ENCODE results near the gene MCMBP.

MCMBP gene

DNA sequence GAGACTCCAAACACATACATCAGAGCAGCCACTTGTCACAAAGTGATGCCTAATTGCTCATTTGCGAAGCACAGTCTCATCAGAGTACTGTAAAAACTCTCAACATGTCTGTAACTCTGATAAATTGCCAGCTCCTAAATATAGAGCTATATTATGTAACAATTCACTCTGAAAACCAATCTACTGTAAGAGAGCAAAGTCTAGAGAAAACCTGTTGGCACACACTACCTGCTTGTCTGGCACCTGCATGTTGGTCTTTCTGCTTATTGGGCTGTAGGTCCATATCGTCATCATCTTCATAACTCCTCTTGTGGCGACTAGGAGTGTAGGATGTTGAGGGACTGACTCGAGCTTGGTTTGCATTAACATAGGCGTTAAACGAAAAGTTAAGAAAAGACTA, 19.8 kb downstream of the MCMBP start:
- H3K4me3 ChIP-seq (ENCODE audit: low read length) = no peak overlapping the region
- TF ChIP-seq ZNF274 (IDR thresholded peaks at IDR 0.05; ENCODE audit: low read depth, low read length) = no peak

DNA sequence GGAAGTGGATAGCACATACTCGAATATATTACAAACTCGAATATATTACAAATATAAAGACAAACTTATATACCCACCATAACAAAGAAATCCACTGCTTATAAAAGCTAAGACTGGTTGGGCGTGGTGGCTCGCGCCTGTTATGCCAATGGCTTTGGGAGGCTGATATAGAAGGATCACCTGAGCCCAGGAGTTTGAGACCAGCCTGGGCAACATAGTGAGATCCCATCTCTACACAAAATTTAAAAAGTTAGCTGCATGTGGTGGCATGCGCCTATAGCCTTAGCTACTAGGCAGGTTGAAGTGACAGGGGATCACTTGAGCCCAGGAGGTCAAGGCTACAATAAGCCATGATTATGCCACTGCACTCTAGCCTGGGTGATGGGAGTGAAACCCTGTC, 20.4 kb downstream of the MCMBP start:
- H3K4me3 ChIP-seq (ENCODE audit: low read length) = no peak overlapping the region
- TF ChIP-seq ZNF274 (IDR thresholded peaks at IDR 0.05; ENCODE audit: low read depth, low read length) = no peak

DNA sequence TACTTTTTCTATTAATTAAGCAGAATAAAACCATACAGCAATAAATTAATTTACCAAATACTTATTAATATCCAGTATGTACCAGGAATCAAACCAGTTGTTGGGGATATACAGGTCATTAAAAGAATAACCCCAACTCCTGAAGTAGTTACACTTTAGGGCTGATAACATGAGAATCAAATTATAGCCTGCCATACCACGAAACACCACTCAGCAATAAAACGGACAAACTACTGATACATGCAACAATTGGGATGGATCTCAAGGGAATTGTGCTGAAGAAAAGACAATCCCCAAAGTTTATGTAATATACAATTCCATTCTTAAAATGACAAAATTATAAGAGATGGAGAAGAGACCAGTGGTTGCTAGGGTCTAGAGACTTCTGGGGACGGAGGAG, 22.7 kb downstream of the MCMBP start:
- no peak overlapping the region for H3K4me3 ChIP-seq (ENCODE audit: low read length)
- TF ChIP-seq ZNF274 (IDR thresholded peaks at IDR 0.05; ENCODE audit: low read depth, low read length) = no peak

DNA sequence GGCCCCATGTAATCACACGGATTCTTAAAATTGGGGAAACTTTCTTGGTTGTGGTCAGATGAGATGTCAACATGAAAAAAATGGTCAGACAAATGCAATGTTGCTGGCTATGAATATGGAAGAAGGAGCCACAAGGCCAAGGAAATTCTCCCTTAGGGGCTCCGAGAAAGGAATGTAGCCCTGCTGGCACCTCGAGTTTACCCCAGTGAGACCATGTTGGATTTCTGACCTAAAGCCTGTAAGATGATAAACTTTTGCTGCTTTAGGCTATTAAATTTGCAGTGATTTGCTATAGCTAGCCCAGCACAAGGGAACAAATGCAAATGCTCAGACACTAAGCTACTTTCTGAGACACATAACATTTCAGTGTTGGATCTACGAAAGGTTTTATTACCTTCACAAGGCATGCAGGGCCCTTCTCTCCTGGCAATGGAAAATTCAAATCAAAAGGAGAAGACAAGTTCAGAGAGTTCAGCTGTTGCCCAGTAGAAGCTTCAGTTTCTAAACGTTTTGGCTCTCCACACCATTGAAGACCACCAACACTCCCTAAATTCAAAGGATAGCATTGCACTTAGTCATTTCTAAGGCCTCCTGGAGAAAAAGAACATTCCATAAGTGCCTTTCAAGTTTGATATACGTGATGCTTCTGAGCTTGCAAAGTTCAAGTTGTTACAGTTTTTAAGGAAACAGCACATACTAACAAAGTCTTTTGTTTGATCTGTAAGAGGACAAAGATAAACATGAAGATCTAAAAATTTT, 23.4 kb downstream of the MCMBP start:
- H3K4me3 ChIP-seq (ENCODE audit: low read length) = no peak overlapping the region
- TF ChIP-seq ZNF274 (IDR thresholded peaks at IDR 0.05; ENCODE audit: low read depth, low read length) = no peak

DNA sequence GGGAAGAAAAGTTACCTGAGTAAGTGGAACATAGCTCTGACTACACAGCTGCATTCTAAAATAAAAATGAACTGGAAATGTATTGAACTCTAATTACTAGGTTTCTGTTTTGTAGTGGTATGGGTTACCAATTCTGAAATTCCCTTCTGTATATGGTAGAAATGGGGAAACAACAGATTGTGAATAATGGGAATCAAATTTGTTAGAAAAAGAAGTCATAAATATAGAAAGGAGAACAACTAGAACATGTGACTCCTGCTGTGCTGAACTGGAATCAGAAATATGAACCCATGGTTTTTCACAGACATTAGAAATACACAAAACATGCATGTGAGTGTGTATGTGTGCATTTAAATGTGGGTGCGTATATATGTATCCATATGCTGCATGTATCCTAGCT, 27.0 kb downstream of the MCMBP start:
- TF ChIP-seq ZNF274 (IDR thresholded peaks at IDR 0.05; ENCODE audit: low read depth, low read length) = no peak

DNA sequence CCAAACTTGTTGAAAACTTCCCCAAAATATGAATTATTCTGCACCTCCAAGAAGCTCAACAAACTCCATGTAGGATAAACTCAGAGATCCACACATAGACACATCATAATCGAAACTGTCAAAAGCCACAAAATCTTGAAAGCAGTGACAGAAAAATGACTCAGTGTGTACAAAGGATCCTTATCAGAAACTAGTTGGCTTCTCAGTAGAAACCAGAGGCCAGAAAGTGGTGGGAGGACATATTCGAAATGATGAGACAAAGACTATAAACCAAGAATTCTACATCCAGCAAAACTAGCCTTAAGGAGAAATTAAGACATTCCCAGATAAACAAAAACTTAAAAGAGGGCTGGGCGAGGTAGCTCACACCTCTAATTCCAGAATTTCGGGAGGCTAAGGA, 38.5 kb downstream of the MCMBP start:
- no peak overlapping the region for H3K4me3 ChIP-seq (ENCODE audit: low read length)
- no peak for TF ChIP-seq ZNF274 (IDR thresholded peaks at IDR 0.05; ENCODE audit: low read depth, low read length)

More for the DNA sequence above, 27.0 kb downstream of the MCMBP start:
- H3K4me3 ChIP-seq (ENCODE audit: low read length) = no peak overlapping the region

DNA sequence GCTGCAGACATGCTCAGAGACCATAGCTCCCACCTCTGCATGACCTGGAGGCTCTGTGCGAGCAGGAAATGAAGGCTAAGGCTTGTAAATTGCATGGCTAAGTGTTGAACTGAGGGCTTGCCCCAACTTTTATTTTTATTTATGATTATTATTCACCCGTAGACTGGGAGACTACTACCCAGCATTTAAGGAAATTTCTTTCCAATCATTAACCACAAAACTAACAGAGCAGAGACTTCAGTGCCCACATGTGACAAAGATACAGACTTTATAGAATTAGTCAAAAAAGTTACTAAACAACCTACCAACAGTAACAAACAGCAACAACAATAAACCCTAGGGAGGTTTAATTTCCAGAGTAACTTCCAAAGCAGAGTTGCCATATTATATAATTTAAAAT, 39.7 kb downstream of the MCMBP start:
- no peak for TF ChIP-seq ZNF274 (IDR thresholded peaks at IDR 0.05; ENCODE audit: low read depth, low read length)
- no peak overlapping the region for H3K4me3 ChIP-seq (ENCODE audit: low read length)

DNA sequence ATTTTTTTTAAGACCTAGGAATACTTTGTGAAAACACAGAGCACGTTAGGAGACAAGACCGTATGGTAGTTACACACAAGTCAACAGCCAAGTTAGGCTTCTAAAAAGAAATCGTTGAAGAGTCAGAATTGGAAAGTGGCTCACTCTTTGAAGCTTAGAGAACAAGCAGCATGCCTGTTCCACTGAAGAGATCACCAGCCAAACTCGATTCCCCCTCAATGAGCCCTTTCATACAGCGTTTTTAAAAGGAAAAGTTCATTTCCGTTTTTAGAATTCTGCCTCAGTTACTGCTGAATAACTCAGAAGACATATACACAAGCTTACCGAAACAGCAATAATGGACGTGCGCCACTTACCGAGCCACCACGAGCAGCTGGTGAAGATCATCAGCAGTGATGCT, 41.0 kb downstream of the MCMBP start:
- no peak overlapping the region for H3K4me3 ChIP-seq (ENCODE audit: low read length)
- TF ChIP-seq ZNF274 (IDR thresholded peaks at IDR 0.05; ENCODE audit: low read depth, low read length) = no peak

DNA sequence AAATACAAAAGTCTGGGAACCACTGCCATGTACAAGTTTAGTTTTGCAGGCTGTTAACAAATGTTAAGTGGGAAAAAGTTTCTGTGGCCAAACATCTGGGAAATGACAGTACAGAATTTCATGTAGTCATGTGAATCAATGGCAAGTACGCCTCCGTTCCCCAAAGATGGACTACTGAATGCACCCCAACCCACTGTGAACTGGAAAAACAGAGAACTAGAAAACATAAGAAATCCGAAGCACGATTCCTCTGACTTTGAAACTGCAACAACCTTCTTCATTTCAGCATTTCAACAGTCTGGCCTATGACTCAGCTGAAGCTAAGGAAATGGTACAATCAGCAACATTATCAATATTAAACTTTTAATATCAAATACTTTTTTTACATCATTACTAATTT, 41.8 kb downstream of the MCMBP start:
- H3K4me3 ChIP-seq (ENCODE audit: low read length) = no peak overlapping the region
- TF ChIP-seq ZNF274 (IDR thresholded peaks at IDR 0.05; ENCODE audit: low read depth, low read length) = no peak

DNA sequence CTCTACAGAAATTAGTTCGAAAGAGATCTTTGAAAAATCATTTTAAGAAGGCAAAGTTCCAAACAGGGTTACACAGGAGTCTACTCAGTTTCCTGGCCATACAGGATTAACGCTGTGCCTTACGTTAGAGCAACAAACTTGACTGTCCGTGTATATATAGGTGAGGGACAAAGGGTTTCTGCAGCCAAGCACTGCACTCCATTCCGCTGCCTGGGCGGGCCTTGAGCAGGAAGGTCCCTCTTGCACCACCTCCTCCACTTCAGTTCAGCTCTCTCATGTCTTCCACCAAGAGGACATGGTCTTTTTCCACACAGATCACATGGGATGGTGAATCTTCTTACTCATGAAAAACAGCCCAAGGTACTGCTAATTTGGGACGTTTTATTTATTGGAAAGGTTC, 43.2 kb downstream of the MCMBP start:
- no peak overlapping the region for H3K4me3 ChIP-seq (ENCODE audit: low read length)
- TF ChIP-seq ZNF274 (IDR thresholded peaks at IDR 0.05; ENCODE audit: low read depth, low read length) = no peak

DNA sequence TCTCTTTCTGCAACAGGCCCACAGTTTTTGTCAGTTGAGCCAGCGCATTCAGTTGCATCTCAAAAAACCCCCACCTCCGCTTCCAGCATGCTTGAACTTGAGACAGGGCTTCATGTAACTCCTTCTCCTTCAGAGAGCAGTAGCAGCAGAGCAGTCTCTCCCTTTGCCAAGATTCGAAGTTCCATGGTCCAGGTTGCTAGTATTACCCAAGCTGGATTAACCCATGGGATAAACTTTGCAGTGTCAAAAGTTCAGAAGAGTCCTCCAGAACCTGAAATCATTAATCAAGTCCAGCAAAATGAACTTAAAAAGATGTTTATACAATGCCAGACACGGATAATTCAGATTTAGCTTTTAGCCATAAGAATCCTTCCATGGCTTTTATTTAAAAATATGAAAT, 45.2 kb downstream of the MCMBP start:
- no peak overlapping the region for H3K4me3 ChIP-seq (ENCODE audit: low read length)
- no peak for TF ChIP-seq ZNF274 (IDR thresholded peaks at IDR 0.05; ENCODE audit: low read depth, low read length)

DNA sequence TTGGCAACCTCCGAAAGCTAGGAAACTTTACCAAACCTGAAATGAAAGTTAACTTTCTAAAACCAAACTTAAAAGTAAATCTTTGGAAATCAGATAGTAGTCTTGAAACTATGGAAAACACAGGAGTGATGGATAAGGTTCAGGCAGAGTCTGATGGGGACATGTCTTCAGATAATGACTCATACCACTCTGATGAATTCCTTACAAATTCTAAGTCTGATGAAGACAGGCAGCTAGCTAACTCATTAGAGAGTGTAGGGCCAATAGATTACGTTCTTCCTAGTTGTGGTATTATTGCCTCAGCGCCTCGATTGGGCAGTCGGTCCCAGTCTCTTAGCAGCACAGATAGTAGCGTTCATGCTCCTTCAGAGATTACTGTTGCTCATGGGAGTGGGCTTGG, 45.9 kb downstream of the MCMBP start:
- no peak for TF ChIP-seq ZNF274 (IDR thresholded peaks at IDR 0.05; ENCODE audit: low read depth, low read length)
- H3K4me3 ChIP-seq (ENCODE audit: low read length) = no peak overlapping the region

DNA sequence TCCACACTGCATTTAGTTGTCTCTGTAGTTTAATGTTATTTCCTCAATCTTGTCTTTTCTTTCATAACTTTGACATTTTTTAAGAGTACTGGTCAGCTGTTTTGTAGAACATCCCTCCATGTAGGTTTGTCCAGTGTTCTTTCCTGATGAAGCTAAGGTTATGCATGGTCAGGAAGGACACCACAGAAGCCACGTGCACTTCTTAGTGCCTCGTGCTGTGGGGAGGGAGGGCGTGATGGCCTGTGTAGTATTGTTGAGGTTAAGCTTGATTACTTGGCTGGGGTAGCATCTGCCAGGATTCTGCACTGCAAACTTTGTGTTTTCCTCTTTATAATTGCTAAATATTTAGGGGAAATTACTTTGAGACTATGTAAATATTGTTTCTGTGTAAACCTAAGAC, 48.3 kb downstream of the MCMBP start:
- TF ChIP-seq ZNF274 (IDR thresholded peaks at IDR 0.05; ENCODE audit: low read depth, low read length) = no peak
- no peak overlapping the region for H3K4me3 ChIP-seq (ENCODE audit: low read length)

DNA sequence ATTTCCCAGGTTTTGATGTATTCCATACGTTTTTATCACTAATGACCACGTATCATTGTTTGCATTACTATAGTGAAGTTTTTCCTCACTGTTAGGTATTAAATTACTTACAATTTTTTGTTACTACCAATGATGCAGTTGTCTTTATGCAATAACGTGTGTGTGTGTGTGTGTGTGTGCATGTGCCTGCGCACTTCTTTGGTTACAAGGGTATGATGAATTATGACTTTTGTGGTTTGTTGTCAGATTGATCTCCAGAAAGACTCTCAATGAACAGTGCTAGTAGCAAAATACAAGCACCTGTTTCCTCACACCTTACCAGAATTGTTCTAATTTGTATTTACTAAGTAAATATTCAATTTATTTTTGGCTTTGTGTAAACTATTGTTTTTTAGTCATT, 51.5 kb downstream of the MCMBP start:
- TF ChIP-seq ZNF274 (IDR thresholded peaks at IDR 0.05; ENCODE audit: low read depth, low read length) = no peak
- no peak overlapping the region for H3K4me3 ChIP-seq (ENCODE audit: low read length)

DNA sequence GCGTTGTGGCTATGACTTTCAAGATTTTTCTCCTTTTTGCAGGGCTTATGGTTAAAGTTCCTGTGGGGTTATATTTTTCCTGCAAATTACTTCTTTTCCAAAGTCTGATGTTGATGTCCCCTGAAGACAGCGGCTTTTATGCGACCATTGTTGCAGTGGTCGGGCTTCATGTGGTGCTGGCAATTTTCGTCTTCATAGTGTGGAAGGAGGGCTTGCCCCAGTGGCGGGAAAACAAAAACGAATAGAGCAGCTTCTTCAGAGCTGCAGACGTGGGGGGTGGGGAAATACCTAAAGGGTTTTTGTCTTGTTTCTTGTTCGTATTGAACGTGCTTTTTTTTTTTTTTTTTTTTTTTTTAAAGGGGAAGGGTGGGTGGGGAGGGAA, 53.8 kb downstream of the MCMBP start:
- no peak for TF ChIP-seq ZNF274 (IDR thresholded peaks at IDR 0.05; ENCODE audit: low read depth, low read length)
- no peak overlapping the region for H3K4me3 ChIP-seq (ENCODE audit: low read length)

Data from GM08714 (cell line).